Fibroblast of lung (primary cell): ENCODE results near the gene FTCDNL1.

Source experiments
- CTCF ChIP-seq, 2 donors: IDR thresholded peaks in 1 of 2; conservative IDR thresholded peaks in 1 of 2; 1 replicate in 1 of 2; 2 replicates in 1 of 2; pipeline ENCODE4 v1.5.1; 2011 to 2012; ENCODE audit warnings: low read length in 2 of 2, control low read depth in 1 of 2, inconsistent platforms in 1 of 2, low read depth in 1 of 2, mild to moderate bottlenecking in 1 of 2
- EZH2 ChIP-seq: IDR thresholded peaks from 2 replicates; pipeline ENCODE4 v1.5.1; 2012; ENCODE audit warnings: low read length, control low read depth, mild to moderate bottlenecking; ENCODE audit errors: missing control alignments

GRCh38 chr2:199775267-199775666 is 75.7 kb downstream of the FTCDNL1 start:
- TF ChIP-seq CTCF (conservative IDR thresholded peaks at IDR 0.05 in 1 of 2, IDR thresholded peaks at IDR 0.05 in 1 of 2; ENCODE audit: low read depth in 1 of 2, low read length in 2 of 2) (no peak), EZH2 (no peak)
